GM21737 (cell line): ENCODE results near the gene GET4.

Source experiments
- ATAC-seq: cut with Tn5 transposase; IDR thresholded peaks from one replicate; pipeline ENCODE4 v1.9.1; 2021; ENCODE audit warnings: mild to moderate bottlenecking, moderate library complexity; ENCODE audit not compliant: unreplicated experiment

Gene GET4

DNA sequence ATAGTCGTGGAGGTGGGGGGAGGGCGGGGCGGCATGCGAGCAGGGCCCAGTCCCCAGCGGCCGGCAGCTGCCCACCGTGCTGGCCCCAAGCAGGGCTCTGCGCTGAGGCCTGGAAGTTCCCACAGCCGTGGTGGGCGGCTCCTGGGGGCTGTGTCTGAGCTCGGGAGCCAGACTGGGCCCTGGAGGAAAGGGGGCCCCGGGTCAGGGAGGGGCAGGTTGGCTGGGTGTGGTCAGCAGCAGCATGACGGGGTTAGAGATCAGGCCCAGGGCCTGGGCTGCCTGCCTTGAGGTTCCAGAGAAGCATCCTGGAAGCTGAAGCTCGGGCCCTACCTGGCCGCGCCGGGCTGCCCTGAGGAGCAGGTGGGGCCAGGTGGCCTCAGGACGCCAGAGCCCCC is 22.1 kb downstream of the GET4 start:
- no peak for ATAC-seq

- no peak for ATAC-seq
Measured at GRCh38 chr7:898855-899681, 22.7 kb downstream of the GET4 start.

DNA sequence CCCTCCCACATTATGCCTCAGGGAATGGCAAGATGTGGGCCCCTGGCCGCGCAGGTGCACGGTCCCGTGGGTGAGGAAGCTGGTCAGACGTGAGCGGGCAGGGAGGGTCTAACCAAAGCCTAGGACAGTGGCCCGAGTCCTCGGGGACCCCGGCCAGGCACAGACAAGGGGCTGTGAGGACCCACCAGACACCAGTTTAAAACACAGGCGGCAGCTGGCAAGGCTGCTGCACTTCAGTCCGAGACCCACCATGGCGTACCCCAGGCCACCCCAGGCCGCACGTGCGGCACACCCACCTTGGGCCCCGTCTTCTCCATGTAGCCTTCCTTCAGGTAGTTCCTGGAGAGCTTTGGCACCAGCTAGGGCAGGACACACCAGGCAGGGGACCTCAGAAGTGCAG is 23.5 kb downstream of the GET4 start:
- no peak for ATAC-seq

DNA sequence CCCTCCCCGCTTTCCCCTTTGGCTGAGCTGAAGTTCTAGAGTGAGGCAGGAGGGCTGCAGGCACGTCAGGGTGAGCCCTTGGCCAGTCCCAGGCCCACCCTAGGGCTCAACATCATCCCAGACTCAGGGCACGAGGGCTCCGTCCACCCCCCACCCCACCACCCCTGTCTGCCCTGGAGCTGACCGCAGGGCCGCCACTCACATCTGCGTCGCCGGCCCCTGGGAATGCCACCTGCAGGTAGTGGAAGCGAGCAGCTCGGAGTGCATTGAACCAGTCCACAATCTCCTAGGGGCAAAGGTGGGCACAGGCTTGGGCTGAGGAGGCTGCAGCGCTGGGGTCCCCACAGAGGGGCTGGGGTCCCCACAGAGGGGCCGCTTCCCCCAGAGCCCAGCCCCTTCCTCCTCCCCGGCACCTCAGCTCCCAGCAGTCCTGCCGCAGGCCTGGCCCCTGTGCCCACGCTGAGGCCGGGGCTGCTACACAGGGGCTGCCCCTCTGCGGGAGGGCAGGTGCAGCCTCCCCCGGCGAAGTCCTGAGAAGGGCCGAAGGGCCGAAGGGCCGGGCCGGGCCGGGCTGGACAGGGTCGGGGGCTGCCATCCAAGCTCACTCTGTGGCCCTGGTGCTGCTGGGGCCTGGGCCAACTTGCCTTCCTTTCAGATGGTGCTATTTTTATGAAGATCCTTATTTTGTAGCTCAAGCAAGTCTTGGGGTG is 24.1 kb downstream of the GET4 start:
- ATAC-seq, result no peak

DNA sequence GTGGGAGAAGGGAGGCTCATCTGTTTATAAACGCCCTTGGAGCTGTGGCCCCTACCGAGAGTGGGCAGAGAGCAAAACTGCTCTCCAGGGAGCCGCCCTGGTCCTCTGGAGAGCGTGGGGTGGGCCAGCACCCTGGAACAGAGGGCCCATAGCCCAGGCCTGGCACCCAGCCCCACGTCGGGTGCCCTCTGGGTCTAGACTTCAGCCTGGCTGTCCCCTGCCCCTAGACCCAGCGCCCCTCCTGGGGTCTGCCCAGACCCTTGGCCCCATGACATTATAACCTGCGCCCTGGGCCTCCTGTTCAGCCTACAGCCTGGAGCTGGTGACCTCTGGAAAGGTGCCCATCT is 24.7 kb downstream of the GET4 start:
- ATAC-seq, result no peak

DNA sequence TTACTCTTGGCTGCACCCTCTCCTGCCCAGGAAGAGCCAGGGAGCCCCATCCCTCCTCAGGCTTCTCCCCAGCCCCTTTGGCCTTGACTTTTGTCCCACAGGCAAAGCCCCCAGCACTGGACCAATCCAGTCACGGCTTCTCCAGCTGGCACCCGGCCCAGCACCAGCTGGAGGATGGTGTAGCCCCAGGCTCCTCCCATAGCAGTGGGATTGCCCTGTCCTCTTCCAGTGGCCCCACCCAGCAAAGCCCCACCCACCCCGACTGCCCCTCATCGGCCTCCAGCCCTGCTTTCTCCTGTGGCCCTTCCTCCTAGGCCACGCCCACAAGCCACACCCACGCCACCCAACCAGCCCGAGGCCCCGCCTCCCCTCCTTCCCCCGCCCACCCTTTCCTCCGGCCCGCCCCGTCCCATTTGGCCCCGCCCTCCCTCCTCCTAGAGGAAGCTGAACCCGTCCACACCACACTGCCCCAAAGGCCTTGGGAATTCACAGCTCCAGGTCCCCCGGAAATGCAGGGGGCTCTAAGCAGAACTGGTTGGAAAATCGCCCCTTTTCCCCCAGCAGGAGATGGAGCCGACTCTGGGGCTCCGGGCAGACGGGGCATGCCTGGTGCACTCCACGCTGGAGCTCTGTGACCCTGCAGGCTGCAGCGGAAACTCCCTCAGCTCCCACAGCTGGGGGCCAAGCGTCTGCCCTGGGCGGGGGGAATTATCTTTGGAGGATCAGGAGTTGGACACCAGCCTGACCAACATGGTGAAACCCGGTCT is 25.2 kb downstream of the GET4 start:
- no peak for ATAC-seq

DNA sequence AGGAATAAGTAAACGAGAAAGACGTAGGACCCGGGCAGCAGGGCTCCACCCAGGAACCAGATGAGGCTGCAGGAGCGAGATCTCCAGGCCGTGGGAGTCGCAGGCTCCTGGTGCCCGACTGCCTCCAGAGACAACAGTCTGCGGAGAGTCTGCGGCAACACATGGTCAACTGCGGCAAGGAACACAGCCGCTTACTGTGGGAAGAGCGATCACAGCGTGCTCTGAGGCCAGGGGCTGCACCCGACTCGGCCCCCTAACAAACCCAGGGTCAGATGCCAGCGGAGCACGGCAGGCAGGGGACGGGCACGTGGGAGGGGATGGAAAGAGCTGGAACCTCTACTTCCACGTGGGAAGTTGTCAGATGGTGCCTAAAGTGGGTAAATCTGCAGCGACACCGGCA is 26.6 kb downstream of the GET4 start:
- ATAC-seq, result no peak

DNA sequence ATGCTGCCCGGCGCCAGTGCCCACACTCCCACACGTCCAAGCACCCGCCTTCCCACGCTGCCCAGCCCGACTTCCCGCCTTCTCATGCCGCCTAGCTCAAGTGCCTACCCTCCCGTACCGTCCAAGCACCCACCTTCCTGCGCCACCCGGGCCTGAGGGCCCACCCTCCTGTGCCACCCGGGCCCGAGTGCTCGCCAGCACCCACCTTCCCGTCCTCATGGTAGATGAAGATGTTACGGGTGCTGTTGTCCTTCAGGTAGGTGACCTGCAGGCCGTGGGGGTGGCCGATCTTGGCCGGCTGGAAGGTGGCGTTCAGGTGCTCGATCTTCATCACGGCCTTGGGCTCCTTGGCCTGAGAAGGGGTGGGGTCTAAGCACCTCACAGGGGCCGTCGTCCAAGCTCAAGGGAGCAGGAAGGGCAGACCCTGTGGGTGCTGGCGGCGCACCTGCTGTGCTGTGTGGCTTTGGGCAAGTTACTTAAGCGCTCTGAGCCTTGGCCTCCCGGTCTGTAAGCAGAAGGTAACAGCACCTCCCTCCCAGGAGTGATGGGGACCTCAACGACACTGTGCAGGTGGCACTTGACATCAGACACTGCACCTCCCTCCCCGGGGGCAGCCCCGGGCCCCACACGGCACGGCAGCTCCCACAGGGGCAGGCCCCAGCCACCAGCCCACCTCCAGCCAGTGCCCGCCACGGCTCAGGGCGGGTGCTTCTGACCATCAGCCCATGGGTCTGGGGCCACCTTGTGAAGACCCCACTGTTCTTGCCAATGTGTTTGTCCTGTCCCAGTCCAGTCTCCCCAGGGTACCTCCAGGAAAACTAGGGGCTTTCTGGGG is 27.8 kb downstream of the GET4 start:
- no peak for ATAC-seq

GRCh38 chr7:904847-905246 is 28.5 kb downstream of the GET4 start:
- no peak for ATAC-seq

- no peak for ATAC-seq
Measured at GRCh38 chr7:906776-907157, 30.4 kb downstream of the GET4 start.

DNA sequence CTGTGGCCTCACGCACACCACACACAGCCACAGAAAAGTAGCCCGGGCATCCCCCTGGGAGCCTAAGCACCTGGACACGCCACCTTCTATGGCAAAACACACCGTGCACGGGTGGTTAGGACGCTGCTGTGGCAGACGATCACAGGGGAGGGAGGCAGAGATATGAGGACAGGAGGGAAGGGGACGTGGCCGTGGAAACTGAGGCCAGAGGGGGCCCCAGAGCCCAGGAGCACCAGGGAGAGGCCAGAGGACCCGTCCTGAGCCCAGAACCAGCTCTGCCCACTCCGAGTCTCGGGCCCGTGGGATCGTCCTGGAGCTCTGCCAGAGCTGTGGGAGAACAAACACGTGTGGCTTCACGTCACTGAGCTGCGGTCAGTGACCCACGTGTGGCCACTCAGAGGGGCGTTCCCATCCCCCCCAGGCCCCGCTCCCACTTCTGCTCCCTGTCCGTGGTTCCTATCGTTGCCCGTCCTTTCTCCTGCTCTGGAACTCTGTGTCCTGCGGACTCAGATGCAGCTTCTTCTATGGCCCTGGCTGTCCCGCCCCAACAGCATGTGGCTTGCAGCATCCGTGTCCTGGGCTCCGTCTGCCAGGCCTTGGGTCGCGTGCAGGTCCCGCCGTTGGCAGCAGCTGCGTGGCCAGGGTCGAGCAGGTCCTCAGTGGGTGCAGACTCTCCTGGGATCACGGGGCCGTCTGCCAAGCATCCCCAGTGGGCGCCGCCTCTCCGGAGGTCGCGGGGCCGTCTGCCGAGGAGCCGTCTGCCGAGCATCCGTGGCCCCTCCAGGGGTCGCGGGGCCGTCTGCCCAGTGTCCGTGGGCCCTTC is 31.0 kb downstream of the GET4 start:
- ATAC-seq, result no peak

GRCh38 chr7:908159-908581 is 31.8 kb downstream of the GET4 start:
- ATAC-seq, result no peak

DNA sequence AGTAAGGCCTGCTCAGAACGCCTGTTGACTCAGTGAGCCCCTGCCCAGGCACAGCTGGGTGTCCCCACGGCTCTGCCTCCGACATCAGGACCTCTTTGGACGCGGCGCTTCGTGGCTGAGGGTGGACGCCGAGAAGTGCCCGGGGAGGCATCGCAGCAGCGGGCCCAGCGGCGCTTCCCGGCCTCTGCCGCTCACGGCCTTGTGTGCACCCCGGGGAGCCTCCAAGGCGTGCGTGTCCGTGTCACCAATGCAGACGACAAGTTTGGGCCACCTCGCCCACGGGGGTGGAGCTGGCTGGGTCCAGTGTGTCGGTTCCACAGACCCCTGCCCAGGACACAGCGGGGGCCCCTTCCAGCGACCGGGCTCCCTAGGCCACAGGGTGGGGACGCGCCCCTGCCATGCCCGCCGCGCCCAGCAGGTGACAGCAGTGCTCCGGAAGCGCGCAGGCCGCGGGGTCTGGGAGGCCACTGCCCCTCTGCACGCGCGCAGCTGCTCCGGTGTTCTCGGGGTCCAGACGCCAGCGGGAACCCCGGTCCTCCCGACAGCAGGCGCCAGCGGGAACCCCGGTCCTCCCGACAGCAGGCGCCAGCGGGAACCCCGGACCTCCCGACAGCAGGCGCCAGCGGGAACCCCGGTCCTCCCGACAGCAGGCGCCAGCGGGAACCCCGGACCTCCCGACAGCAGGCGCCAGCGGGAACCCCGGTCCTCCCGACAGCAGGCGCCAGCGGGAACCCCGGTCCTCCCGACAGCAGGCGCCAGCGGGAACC is 32.4 kb downstream of the GET4 start:
- peak; percentile 72 for ATAC-seq

- no peak for ATAC-seq
Measured at GRCh38 chr7:909358-910329, 33.3 kb downstream of the GET4 start.

GRCh38 chr7:910441-910861 is 34.1 kb downstream of the GET4 start:
- no peak for ATAC-seq

DNA sequence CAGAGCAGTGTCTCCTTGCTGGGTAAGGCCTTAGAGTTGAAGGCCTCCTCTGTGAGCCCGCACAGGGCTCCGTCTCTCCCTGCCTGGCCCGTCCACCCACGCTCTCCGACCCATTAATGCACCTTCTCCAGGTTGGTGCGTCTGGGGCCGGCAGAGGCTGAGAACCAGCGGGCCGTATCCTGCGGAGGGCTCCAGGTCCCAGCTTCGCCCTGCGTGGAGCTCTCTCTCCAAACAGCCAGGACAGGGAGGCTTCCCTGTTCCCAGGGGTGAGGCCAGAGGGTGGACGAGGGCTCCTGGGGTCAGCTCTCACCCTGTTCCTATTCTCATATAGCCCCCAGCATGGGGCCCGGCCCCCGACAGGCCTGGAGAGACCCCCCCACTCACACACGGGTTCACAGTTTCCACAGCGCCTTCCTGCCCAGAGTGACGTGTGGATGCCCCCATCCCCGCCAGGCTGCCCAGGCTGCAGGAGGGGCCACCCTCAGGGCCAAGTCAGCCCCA is 34.6 kb downstream of the GET4 start:
- no peak for ATAC-seq

- ATAC-seq, result no peak
Measured at GRCh38 chr7:911791-912480, 35.6 kb downstream of the GET4 start.
